OCI-LY3 (cell line): ENCODE results near the gene RTL5.

Source experiments
- EZH2phosphoT487 ChIP-seq: fragments of 200-600 bp; shearing (Covaris generic); IDR thresholded peaks from 2 replicates; pipeline ENCODE4 v1.6.1; 2018; ENCODE audit warnings: antibody characterized with exemption, mixed run types, low read depth
- TF ChIP-seq, protein P1 (sequence below): fragments of 200-600, 300-600 bp; sonication (generic); IDR thresholded peaks from 2 replicates; pipeline ENCODE4 v1.5.1; 2014; ENCODE audit warnings: antibody characterized with exemption, low read length, low read depth

DNA sequence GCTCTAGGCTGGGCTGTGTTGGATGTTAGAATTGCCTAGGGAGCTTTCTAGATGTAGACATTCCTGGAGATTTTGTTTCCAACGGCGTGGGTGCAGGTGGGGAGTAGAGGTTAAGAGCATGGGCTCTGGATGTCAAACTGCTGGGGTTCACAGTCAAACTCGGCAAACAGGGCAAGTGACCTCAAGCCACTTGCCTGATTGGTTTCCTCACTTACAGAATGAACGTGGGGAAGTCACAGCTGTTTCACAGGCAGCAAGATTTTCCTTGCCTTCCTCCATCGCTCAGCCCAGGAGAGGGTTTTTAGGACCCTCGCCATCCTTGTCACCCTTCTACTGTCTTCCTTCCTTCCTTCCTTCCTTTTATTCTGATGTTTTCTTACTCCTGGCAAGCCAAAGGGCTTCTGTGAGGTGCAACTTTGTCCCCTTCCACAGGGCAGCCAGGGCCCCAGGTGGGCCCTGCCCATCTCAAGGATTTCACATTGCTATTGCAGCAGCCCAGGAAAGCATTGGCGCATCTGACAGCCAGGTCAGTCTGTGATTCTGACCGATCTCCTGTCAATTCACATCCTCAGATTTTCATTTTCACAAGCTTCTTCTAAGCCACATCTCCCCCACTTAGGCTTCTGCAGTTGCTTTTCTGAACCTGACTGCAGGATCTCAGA lies 7.0 kb downstream of the RTL5 start:
- TF ChIP-seq, protein P1, sequence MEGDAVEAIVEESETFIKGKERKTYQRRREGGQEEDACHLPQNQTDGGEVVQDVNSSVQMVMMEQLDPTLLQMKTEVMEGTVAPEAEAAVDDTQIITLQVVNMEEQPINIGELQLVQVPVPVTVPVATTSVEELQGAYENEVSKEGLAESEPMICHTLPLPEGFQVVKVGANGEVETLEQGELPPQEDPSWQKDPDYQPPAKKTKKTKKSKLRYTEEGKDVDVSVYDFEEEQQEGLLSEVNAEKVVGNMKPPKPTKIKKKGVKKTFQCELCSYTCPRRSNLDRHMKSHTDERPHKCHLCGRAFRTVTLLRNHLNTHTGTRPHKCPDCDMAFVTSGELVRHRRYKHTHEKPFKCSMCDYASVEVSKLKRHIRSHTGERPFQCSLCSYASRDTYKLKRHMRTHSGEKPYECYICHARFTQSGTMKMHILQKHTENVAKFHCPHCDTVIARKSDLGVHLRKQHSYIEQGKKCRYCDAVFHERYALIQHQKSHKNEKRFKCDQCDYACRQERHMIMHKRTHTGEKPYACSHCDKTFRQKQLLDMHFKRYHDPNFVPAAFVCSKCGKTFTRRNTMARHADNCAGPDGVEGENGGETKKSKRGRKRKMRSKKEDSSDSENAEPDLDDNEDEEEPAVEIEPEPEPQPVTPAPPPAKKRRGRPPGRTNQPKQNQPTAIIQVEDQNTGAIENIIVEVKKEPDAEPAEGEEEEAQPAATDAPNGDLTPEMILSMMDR = no peak
- TF ChIP-seq EZH2phosphoT487 = no peak
